Hindlimb muscle (tissue), 1 donor: ENCODE results near the gene SHISAL2B. TPM values are rescaled to one million over a fixed set of nuclear protein-coding genes. Genes with fewer than 3 reads are reported as not detected.
"Not testable (repeated sequence)": the region's sequence is repeated elsewhere in the genome, so short reads cannot be mapped to it uniquely, and the experiment has no call there.

Experiments used
- DNase-seq: peaks from one replicate; pipeline ENCODE4 v3.0.0-alpha.2; 2013
- polyA plus RNA-seq: library from polyadenylated mRNA; unstranded; fragments of 120-200 nt; gene quantifications from one replicate; pipeline ENCODE4 v1.2.1, GENCODE V29; 2013; ENCODE audit not compliant: insufficient read length

SHISAL2B gene
- polyA plus RNA-seq: not detected

DNA sequence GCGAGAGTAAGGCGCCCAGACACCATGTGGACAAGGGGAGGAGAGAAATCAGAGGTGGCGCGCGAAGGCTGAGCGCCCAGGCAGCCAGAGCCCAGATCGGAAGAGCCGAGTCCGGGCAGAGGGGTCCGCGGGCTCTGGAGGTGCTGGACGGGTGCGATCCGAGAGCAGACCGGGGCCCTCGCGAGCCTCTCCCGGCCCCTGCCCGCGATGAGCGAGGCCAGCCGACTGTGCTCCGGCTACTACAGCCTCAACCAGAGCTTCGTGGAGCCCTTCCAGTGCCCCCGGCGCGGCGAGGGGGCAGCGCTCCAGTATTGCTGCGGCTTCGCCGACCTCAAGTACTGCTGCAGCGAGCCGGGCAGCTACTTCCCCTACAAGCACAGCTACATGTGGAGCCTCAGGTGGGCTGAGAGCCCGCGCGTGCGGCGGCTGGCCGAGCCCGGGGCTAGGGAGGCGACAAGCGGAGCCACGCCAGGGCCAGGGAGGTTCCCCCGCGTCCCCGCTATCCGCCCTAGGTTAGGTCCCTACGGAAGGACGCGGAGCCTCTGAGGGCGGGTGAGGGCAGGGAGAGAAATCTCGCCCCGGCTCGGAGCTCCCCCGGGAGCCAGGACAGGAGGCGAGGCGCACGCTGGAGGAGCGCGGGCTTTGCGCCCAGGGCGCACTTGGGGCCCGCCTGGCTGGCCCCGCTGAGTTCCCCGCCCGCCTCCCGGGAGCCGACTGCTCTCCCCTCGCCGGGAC lies at the start of gene SHISAL2B:
Gene SHISAL2B, plus strand, starts transcription at position 87 of the 735 bp plus-strand sequence. Its CDS starts 121 bp downstream, at position 208.
- peak; percentile 9 for DNase-seq

DNA sequence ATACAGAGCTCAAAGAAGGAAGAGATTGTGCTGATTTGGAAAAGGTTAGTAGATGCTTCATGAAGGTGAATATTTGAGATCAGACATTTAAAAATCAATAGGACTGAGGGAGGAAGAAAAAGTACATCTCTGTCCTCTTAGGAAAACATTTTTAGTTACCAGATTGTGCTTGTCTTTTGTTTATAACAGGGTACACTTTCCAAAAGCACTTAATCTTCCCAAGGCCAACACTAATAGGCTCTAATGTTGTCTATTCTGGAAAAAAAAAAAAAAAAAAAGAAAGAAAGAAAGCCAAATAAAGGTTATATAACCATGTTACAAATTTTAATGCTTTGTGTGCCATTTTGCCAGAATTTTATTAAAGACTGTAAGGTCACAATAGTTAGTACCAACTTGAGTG lies 45.5 kb upstream of the SHISAL2B start:
- DNase-seq: no peak

DNA sequence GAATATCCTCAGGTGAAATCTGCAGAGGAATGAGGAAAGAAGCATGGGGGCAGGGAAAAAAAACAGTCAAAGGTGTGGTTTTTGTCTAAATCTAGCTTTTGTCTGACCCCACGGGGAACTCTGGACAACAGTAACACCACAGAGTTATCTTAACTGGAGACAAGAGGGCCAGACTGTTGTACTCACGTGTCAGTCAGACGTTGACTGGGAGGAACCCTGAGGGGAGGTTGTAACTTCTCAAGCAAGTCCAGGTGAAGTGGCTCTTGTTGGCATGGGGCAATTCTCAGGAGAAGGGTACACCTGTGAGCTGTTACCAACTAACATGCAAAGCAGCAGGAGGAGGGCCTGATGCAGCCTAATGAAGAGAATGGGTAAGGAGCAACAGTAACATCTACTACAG lies 44.1 kb upstream of the SHISAL2B start:
- no peak for DNase-seq

DNA sequence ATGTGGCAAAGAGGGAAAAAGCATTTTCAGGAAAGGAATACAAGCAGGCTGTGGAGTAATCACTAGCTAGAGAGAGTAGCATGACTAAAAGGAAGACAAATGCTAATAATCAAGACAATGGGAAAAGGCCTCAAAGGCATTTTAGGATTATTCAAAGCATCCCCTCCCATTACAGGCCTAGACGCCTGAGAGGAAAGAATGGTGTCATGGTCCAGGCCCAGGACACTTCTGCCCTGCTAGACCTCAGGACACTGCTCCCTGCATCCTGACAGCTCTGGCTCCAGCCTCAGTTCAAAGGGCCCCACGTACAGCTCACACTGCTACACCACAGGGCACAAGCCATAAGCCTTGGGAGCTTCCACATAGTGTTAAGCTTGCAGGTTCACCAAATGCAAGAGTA lies 40.8 kb upstream of the SHISAL2B start:
- no peak for DNase-seq

DNA sequence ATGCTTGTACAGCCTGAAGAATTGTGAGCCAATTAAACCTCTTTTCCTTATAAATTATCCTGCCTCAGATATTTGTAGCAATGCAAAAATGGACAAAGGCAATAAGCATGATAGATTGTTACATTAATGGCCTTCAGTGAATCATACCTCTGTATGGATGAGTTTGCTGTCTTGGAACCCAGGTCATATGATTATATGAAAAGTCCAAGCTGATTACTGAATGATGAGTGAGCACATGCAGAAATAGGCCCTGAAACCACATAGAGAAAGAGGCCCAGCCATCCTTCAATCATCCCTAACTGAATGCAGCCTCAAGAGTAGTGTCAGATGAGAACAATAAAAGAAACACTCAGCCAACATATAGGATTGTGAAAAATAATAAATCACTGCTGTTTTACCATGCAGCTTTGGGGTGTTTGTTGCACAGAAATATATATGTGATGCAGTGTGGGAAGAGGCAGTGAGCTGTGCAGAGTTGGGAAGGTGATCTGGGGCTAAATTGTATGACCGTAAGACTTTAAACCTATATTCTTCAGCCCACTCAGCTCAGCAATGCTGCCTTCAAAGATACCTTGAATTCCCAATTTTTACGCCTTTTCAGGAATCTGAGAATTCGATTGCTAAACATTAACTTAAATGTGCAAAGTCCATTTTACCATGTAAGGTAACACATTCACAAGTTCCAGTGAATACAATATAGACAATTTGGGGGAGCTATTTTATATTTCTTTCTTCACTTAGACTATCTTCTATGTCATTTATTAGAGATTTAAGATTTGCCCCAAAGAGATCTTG lies 36.3 kb upstream of the SHISAL2B start:
- no peak for DNase-seq

DNA sequence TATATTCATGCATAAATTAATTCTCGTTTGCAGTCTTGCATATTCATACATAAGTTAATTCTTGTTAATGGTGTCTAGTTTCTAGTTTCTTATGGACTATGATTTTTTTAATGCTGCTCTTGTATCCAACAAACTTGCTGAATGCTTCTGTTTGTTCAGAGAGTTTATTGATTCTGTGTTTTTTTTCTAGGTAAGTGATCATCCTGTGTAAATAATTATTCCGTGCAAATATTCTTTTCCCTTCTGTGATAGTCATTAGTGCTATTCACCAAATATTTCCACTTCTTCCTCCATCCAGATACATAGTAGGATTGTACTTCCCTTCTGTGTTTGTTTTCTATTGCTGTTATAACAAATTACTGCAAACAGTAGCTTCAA lies 35.8 kb upstream of the SHISAL2B start:
- DNase-seq: no peak

DNA sequence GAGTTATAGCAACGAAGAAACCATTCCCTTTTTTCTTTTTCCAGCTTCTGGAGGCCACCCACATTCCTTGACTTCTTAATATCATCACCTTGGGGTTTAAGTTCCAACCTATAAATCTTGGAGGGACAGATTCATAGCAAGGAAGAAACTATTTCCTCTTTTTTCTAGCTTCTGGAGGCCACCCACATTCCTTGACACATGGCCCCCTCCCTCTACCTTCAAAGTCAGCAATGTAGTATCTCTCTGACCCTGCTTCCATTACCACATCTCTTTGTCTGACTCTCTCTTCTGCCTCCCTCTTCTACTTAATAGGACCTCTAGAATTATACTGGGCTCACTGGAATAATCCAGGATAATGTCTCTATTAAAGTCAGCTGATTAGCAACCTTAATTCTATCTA lies 34.7 kb upstream of the SHISAL2B start:
- DNase-seq: no peak

DNA sequence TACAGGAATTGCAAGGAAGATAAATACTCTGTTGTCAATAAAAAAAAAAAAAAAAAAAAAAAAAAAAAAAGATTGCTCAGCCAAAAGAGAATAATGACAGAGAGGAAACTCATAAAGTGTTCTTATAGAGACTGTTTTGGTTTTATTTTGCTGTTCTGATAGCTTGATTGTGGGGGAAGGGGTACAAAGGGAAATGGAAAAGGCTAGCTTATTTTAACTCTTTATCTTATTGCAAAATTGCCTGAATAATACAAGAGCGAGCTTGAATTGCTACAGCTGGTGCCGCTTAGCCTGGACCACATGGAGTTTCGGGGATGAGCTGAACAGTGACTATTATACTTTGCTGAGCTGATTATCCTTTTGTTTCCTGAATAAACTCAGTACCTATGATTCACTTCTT lies 31.0 kb upstream of the SHISAL2B start:
- no peak for DNase-seq

DNA sequence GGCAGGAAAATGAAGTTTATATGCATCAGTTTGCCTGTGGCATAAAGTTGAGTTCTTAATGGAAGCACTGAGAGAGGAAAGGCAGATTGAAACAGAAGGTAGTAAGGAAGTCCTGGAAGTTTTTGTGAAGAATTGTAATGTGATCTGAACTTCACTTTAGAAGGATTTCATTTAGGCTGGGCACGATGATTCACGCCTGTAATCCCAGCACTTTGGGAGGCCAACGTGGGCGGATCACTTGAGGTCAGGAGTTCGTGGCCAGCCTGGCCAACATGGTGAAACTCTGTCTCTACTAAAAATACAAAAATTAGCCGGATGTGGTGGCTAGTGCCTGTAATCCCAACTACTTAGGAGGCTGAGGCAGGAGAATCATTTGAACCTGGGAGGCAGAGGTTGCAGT lies 27.1 kb upstream of the SHISAL2B start:
- DNase-seq: not testable (repeated sequence)

DNA sequence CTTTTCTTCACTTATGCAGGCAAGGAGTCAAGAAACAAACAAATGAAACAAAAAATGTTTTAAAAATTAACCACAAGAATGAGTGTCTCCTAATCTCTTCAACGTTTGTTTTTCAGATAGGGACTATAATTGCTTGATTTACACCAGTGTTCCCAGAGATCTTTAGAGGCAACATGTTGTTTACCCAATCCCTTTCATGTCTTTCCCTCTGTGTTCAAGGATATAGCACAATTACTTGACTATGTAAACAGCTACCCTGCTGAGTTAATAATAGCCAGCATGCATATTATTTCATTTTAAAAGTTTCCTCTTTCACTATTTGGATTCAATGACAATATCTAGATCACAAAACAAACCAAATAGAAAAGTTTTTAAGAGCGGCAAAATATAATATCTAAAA lies 25.1 kb upstream of the SHISAL2B start:
- DNase-seq: no peak

DNA sequence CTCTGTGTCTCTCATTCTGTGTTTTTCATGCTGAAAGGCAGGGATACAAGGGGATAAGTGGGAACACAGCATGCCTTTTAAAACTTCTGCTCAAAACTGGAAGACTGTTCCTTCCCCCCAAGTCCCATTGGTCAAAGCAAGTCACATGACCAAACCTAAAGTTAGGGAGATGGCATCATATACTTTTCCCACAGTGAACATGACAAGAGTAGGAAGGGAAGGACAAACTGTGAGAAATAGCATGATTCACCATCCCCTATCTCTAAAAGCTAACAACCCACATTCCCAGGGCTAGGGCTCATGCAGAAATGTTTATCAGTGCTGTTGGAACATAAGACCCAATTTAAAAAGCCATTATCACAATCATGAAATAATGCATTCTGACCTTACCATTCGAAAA lies 24.2 kb upstream of the SHISAL2B start:
- DNase-seq: no peak

DNA sequence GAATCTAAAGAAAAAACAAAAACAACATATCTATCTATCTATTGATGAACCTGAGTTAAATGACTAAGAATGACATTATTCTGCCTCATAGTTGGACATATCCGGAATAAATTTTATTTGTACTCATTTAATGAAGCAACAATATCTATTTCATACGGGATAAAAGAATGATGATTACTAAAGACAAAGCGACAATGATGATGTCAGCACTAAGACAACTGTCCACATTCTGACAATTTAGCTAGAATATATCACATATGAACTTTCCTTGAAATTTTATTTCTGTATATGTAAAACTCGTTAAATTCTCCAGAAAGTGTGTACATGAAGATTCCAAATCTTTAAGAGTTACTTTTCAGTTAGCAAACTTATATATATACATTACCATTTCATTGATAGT lies 23.2 kb upstream of the SHISAL2B start:
- no peak for DNase-seq

DNA sequence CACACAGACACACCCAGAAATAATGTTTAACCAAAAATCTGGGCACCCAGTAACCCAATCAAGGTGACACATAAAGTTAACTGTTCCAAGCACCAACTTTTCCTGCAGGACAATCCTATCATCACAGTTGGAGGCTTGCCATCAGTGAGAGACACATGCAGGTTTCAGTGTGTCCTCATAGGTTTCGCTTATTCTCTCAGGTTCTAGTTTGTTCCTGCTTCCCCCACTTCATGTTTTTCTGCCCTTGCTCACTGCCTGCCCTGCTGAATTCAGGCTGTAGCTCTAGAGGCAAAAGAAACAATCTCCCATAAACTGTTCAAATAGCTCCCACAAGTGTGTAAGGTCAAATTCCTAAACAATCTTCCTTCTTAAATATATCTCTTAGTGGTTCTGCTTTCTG lies 20.0 kb upstream of the SHISAL2B start:
- no peak for DNase-seq

DNA sequence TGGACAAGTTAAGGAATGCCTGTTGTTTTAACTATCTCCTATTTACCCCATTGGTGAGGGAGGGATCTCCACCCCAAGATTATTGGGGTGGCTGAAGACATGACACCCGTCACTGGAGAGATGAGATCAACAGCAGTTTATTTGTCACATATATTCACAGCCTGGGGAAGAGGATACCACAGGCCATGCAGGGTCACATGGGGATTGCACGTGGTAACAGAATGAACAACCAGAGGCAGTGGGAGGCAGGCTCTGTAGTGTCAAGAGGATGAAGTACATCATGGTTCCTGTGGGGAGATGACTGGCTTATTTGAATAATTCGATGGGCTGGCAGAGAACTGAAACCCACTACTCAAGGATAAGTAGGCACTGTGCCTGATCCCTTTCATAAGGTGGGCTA lies 18.6 kb upstream of the SHISAL2B start:
- DNase-seq: no peak

DNA sequence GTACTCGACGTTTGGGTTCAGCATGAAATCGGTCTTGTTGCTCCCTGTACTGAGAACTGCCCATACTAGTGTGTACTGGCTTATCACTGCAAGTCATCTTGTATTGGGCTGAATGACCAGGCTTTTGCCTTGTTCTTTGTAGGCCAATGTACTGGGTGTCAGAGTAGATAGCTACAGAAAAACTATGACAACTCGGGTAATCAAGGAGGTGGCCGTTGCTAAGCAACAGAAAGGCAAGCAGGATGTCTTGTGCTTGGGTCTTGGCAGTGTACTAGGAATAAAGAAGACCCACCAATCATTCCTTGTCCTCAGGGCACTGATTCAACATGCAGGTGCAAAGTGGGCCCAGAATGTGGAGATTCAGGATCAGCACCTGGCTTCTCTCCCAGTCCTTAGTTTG lies 11.9 kb upstream of the SHISAL2B start:
- DNase-seq: no peak

DNA sequence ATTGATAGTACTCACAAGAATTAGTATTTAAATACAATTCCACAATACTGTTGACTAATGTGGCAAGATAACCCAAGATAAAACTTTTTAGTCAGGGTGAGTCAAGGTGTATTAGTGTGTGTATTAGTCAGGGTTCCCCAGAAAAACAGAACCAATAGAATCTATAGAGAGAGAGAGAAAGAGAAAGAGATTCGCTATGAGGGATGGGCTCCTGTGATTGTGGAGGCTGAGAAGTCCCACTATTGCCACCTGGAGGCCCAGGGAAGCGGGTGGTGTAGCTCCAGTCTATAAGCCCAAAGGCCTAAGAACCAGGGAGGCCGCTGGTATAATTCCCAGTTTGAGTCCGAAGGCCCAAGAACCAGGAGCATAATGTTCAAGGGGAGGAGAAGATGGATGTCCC lies 10.0 kb upstream of the SHISAL2B start:
- no peak for DNase-seq

DNA sequence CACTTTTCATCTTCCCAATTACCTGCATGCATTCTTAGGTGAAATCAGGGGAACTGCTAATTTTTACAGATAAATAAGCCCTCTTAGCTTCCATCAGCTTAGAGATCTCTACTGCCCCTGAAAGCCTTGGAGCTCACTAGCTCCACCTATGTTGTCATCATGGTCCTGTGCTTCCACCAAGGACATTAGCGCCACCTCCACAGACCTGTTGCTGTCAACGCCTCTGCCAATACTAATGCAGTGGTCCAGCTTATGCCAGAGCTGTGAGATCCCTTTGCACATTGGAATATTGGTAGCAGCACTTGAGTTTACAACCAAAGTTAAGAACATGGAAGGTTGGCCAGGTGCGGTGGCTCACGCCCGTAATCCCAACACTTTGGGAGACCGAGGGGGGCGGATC lies 7.7 kb upstream of the SHISAL2B start:
- DNase-seq: no peak

DNA sequence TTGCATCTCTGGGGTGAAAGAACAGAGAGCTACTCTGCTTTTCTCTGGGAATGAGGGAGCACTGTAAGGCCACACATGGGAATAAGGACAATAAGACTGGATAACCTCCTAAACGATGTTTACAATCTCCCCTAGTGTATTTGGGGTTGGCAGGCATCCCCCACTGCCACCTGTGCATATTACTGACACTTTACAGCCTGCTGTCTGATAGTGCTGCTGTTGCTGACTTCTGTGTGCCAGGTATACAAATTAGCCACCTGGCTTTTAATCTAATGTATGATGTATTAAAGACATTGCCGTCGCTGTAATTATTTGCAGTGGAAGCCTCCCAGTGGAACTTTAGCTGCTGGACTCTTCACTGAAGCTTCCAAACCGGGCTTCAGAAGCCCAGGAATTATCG lies 4.4 kb upstream of the SHISAL2B start:
- DNase-seq: no peak

DNA sequence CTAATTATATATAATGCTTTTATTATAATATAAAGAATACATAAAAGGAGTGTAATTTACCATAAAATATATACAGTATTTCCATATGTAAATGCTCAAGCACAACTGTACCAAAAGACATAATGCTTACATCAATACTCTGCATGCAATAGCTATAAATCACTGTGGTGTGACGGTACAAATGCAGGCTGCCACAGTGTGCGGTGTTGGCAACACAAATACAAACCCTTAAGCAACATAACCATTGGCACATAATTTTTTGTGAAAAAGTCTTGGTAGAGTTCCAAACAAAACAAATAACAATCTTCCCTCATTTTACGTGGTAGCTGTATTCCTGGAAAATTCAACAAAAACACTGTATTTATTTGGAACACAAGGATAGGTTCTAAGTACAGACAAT lies 1.9 kb upstream of the SHISAL2B start:
- DNase-seq: no peak

DNA sequence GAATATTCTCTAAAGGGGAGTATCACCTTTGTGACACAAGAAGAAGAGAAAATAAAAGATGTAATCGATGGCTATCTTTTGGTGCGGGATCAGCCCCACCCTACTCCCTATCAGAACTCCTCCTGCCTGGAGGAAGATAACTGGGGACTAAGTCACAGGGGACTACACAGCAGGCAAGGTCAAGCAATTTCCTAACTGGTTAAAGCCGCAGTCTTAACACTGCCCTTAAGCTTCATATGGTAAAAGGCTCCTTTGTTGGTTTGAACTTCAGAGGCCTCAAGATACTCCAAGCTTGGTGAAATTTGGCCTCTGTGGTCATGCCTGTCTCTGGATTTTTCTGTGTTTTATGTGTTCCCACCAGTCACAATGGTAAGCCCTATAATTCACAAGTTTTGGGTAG lies 1.3 kb upstream of the SHISAL2B start:
- DNase-seq: no peak

DNA sequence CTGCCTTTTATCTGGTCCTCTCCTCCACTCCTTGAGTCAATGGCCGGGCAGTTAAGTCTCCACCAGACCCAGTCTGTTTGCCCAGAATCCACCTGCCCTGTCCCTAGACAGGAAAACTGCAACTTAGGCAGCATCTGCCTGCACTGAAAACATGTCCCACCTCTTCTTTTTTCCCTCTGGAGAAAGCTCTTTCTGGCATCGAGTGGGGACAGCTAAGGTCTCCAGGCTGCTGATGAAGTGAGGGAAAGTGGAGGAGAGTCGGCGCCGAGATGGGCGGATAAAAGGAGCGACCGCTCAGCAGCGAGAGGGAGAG lies 243 bp upstream of the SHISAL2B start:
- DNase-seq: no peak

DNA sequence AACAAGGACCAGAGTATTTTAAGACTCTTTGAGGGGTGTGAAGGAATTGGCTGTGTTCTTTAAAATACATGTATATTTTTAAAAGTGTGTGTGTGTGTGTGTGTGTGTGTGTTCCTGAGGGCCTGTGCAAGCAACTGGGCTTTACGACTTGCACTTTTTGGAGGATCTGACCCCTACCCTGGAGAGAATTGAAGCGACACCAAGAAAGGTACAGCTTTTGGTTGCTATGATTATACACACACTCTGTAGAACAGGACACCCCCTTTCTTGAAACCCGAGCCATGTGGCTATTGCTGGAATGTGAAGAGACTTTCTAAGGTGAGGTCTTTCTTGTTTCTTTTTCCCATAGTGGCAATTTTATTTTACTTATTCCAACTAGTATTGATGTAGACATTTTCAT lies 988 bp downstream of the SHISAL2B start:
- no peak for DNase-seq

DNA sequence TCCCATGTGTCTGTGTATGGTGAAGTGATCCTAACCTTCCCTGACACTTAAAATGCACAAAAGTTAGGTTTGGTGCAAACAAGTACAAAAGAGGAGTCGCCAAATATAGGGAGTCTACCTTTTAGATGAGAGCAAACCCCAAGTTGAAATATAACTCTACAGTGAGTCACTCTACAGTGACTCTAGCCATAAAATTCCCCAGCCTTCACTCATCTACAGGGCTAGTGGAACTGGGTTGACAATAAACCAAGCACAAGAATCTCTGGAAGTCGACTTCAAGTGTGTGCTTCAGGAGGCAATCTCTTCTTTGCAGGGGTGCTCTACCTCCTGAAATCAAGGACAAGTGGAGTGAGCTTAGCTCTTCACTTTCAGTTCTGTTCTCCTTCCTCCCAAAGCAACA lies 3.3 kb downstream of the SHISAL2B start:
- DNase-seq: no peak

DNA sequence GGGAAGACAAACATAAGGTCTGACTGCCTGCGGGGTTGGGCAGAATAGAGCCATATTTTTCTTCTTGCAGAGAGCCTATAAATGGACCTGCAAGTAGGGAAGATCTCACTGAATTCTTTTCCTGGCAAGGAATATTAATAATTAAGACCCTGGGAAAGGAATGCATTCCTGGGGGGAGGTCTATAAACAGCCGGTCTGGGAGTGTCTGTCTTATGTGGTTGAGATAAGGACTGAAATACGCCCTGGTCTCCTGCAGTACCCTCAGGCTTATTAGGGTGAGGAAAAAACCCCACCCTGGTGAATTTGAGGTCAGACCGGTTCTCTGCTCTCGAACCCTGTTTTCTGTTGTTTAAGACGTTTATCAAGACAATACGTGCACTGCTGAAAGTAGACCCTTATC lies 6.1 kb downstream of the SHISAL2B start:
- DNase-seq: not testable (repeated sequence)

DNA sequence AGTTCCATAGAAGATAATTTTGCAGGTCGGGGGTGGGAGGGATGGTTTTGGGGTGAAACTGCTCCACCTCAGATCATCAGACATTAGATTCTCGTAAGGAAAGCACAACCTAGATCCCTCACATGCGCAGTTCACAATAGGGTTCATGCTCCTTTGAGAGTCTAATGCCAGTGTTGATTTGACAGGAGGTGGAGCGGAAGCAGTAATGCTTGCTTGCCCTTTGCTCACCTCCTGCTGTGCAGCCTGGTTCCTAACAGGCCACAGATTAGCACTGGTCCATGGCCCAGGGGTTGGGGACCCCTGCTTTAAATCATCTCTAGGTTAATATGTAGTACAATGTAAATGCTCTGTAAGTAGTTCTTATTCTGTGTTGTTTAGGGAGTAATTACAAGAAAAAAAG lies 10.5 kb downstream of the SHISAL2B start:
- no peak for DNase-seq
